Tibial nerve (tissue), 4 donors: ENCODE measurements around the gene MGAT2. TPM values are rescaled to one million over a fixed set of nuclear protein-coding genes. Genes with fewer than 3 reads are reported as not detected.
A peak's percentile ranks its signal among the peaks of the same experiment; 100 is the strongest.

Experiments used
- DNase-seq, 2 donors: peaks; one replicate each; pipeline ENCODE4 v3.0.0-alpha.2; 2019; ENCODE audit warnings: low spot score in 2 of 2
- H3K27ac ChIP-seq, 4 donors: fragments of 200-600 bp; sonication (generic) in 3 of 4; one replicate each; pipeline ENCODE4 v1.5.1; 2017 to 2019; ENCODE audit warnings: mild to moderate bottlenecking in 1 of 4
- H3K27me3 ChIP-seq, 2 donors: fragments of 200-600 bp; sonication (generic) in 1 of 2; one replicate each; pipeline versions ENCODE4 v1.5.1 to v1.6.0; 2017 to 2019
- H3K36me3 ChIP-seq, 3 donors: fragments of 200-600 bp; sonication (generic); one replicate each; pipeline ENCODE4 v1.5.1; 2018 to 2019
- H3K4me1 ChIP-seq, 4 donors: fragments of 200-600 bp; sonication (generic) in 3 of 4; one replicate each; pipeline ENCODE4 v1.5.1; 2017 to 2019
- H3K4me3 ChIP-seq, 4 donors: fragments of 200-600 bp; sonication (generic) in 3 of 4; one replicate each; pipeline ENCODE4 v1.5.1; 2017 to 2019; ENCODE audit warnings: mild to moderate bottlenecking in 1 of 4, moderate library complexity in 1 of 4
- H3K9me3 ChIP-seq, 4 donors: fragments of 200-600 bp; sonication (generic) in 3 of 4; one replicate each; pipeline ENCODE4 v1.5.1; 2017 to 2019
- EP300 ChIP-seq, 2 donors: sonication (generic); formaldehyde crosslinking; IDR thresholded peaks; one replicate each; pipeline ENCODE4 v1.6.1; 2017; ENCODE audit warnings: antibody characterized with exemption in 2 of 2, mild to moderate bottlenecking in 1 of 2
- POLR2A ChIP-seq, 2 donors: fragments of 450-650 bp; IDR thresholded peaks; one replicate each; pipeline ENCODE4 v1.6.1; 2017; ENCODE audit warnings: antibody characterized with exemption in 2 of 2, mild to moderate bottlenecking in 2 of 2, moderate library complexity in 2 of 2
- WGBS, 2 donors: methylation state at CpG; one replicate each; pipeline ENCODE4 v1.1.5; 2018; 5-methylcytosine and 5-hydroxymethylcytosine counted together
- total RNA-seq, 4 donors: library from RNA; depleted of rRNA; stranded (reverse); fragments of >200 nt; gene quantifications; one replicate each; pipeline ENCODE4 v1.1.0, GENCODE V29; 2016
- TF ChIP-seq, protein P1 (sequence below), 5 experiments: fragments of 200-600 bp in 3 of 5; fragments of 450-650 bp in 2 of 5; sonication (generic) in 3 of 5; IDR thresholded peaks; one replicate each; pipeline ENCODE4 v1.5.1; 2016 to 2019; ENCODE audit warnings: antibody characterized with exemption in 5 of 5, mild to moderate bottlenecking in 3 of 5, moderate library complexity in 2 of 5

Gene MGAT2
- total RNA-seq, 4 donors from 2014 or later: 21.0 to 24.3 (median 23.8) TPM

DNA sequence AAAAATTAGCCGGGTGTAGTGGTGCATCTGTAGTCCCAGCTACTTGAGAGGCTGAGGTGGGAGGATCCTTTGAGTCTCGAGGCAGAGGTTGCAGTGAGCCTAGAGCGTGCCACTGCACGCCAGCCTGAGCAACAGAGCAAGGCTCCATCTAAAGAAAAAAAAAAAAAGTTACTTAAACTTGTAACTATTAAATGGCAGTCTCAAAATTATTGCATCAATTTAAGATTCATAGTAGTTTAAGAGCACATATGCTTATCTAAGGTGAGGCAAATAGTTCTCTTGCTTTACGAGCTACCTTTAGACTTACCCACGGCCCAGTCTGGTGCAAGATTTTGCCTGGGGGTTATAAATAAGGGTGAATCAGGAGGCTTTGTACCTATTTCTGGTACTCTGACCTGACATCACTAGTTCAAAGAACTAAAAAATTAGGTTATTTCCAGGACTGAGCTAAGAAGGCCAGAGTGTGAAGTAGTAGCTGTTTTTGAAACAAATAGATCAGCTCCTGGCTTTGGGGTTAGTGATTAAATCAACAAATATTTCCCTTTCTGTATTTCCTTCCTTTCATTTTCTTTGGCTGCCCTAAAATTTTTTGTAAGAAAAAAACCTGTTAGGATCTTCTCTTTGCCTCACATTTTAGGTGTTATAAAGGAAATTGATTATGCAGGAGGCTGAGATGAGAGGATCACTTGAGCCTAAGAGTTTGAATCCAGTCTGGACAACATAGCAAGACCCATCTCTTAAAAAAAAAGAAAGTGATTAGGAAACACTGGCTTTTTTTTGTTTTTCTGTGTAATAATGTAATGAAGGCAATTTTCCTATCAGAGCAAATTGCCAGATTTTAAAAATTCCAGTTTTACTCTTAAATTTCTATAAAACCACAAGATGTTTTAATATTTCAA is 3.6 kb downstream of the MGAT2 start:
- Histone ChIP-seq H3K36me3 (peaks cover 0 to 14% (median 0%) of the 10 kb centered on the region in 3 donors), H3K4me1 (peaks cover 0 to 41% (median 27%) of the 10 kb centered on the region in 4 donors), H3K4me3 (no peak overlapping the region), H3K27ac (peak overlapping the region in 2 of 4 donors; percentile 45 to 48), H3K9me3 (no peaks in the 10 kb centered on the region), H3K27me3 (no peaks in the 10 kb centered on the region)
- WGBS, 2 donors: 77 to 79% methylated on average over 6 of the region's 6 CpGs
- no peak for DNase-seq
- TF ChIP-seq EP300 (IDR thresholded peaks at IDR 0.05) (no peak), POLR2A (IDR thresholded peaks at IDR 0.05) (no peak)
- TF ChIP-seq, protein P1, sequence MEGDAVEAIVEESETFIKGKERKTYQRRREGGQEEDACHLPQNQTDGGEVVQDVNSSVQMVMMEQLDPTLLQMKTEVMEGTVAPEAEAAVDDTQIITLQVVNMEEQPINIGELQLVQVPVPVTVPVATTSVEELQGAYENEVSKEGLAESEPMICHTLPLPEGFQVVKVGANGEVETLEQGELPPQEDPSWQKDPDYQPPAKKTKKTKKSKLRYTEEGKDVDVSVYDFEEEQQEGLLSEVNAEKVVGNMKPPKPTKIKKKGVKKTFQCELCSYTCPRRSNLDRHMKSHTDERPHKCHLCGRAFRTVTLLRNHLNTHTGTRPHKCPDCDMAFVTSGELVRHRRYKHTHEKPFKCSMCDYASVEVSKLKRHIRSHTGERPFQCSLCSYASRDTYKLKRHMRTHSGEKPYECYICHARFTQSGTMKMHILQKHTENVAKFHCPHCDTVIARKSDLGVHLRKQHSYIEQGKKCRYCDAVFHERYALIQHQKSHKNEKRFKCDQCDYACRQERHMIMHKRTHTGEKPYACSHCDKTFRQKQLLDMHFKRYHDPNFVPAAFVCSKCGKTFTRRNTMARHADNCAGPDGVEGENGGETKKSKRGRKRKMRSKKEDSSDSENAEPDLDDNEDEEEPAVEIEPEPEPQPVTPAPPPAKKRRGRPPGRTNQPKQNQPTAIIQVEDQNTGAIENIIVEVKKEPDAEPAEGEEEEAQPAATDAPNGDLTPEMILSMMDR (IDR thresholded peaks at IDR 0.05): no peak

DNA sequence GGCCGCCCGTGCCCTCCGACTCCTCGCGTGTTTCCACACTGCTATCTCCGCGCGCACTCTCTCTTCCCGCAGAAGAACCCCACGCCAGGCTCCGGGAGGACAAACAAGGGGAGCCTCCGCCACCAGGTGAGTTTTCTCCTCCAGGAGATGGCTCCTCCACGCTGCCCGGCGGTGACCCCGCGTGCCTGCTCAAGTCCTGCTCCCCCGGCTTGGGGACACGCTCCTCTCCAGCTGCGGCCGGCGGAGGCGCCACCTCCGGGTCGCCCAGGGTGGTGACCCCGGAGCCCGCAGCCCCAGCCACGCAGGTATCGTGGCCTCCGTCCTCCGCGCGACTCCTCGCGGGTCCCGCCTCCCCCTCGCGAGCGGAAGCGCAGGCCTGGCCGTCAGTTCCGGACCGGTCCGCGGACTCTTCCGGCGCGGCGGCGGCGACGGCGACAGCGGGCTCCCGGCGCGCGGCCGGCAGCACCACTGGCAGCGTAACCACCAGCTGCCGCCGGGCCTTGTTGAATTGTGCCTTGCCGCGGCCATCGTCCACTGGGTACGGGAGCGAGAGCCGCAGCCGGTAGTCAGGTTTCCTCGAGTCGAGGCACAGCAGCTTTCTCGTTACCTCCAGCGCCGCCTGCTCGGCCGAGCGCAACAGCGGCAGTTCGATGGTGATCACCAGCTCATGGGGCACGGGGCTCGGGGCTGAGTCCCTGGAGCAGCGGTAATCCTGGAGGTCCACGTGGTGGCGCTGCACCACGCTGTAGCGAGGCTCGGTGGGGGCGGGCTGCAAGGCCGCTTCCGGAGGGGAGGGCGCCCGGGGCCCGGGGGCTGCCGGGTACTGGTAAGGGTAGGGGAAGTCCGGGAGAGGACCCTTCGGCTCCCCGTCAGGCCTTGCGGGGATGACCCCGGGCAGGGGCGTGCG is 13.3 kb downstream of the MGAT2 start:
- no peaks in the 10 kb centered on the region for H3K27me3 ChIP-seq
- H3K9me3 ChIP-seq: no peaks in the 10 kb centered on the region
- H3K4me1 ChIP-seq: peaks cover 0 to 54% (median 19%) of the 10 kb centered on the region in 4 donors
- H3K4me3 ChIP-seq: peak overlapping the region; percentile 58 to 98 (median 70)
- H3K36me3 ChIP-seq: no peaks in the 10 kb centered on the region
- DNase-seq: peak; percentile 79 to 80
- peak overlapping the region; percentile 87 to 97 (median 94) for H3K27ac ChIP-seq
- WGBS, 2 donors: 0 to 1% methylated on average over 16 of the region's 101 CpGs
- peak in 1 of 2 donors; percentile 71 for TF ChIP-seq POLR2A (IDR thresholded peaks at IDR 0.05)
- TF ChIP-seq, protein P1 (IDR thresholded peaks at IDR 0.05): peak; percentile 79 to 94 (median 87)
- TF ChIP-seq EP300 (IDR thresholded peaks at IDR 0.05): peak; percentile 43 to 82

DNA sequence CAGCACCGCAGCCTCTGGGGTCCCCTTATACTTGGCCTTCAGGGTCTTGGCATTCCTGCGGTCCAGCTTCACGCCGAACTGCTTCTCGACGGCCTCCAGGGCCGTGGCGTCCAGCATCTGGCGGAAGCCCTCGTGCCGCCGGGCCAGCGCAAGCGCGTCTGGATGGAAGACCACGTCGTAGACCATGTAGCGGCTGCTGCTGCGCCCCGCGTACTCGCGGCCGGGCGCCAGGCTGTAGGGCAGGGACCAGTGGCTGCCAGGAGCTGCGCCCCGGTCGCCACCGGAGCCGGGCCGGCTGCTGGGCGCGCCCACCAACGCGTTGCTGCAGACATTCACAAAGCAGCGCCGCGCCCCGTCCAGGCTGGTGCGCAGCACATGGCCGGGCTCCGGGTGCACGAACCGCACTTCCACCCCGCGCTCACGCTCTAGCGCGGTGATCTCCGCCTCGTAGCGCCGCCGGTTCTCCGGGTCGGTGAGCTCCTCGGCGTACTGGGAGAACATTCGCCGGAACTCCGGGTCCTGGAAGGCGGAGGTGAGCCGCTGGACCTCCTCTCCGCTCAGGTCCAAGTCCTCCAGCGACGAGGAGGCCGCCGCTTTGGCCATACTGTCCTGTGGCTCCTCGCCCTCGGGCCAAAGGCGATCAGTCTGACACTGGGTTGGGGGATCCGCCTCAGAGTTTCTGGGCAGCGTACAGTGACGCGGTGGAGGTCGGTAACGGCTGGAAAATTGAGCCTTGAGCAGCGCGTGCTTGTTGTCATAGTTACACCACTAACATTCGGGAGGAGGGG is 14.1 kb downstream of the MGAT2 start, which contains the start of gene DNAAF2:
Gene DNAAF2, minus strand, starts transcription at position 698 of the 788 bp plus-strand sequence. Its CDS starts 95 bp downstream, at position 603.
- Histone ChIP-seq H3K4me1 (peaks cover 0 to 52% (median 19%) of the 10 kb centered on the region in 4 donors), H3K27me3 (no peaks in the 10 kb centered on the region), H3K36me3 (peaks cover 0 to 2% (median 0%) of the 10 kb centered on the region in 3 donors), H3K9me3 (no peaks in the 10 kb centered on the region), H3K4me3 (peak within 1 kb of the TSS; percentile 58 to 98 (median 70)), H3K27ac (peak within 1 kb of the TSS; percentile 87 to 97 (median 94))
- WGBS, 2 donors: 0 to 3% methylated on average over 12 to 55 of the region's 80 CpGs
- DNase-seq: peak in 1 of 2 donors; percentile 67
- TF ChIP-seq EP300 (IDR thresholded peaks at IDR 0.05) (peak in 1 of 2 donors; percentile 16), POLR2A (IDR thresholded peaks at IDR 0.05) (no peak)
- TF ChIP-seq, protein P1 (IDR thresholded peaks at IDR 0.05): no peak

DNA sequence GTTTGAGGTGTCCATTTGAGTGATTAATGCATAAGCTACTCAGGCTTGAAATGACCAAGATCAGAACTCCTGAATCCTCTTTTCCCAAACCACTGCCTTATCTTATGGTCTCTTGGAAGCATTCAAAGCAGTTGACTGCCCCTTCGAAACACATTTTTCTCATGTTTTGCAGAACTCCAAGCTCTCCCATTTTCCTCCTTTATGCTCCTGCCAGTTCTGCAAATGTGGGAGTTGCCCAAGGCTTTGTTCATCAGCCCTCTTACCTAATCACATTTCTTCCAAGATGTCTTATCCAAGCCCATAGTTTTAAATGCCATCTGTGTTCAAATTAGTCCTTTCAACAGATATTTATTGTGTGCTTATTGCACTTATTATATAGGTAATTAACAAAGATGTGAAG is 16.3 kb downstream of the MGAT2 start:
- H3K27ac ChIP-seq: no peak overlapping the region
- no peaks in the 10 kb centered on the region for H3K9me3 ChIP-seq
- H3K36me3 ChIP-seq: peaks cover 0 to 4% (median 0%) of the 10 kb centered on the region in 3 donors
- TF ChIP-seq, protein P1 (IDR thresholded peaks at IDR 0.05): no peak
- TF ChIP-seq POLR2A (IDR thresholded peaks at IDR 0.05) (no peak), EP300 (IDR thresholded peaks at IDR 0.05) (no peak)
- no peaks in the 10 kb centered on the region for H3K27me3 ChIP-seq
- no peak overlapping the region for H3K4me3 ChIP-seq
- WGBS, 2 donors: 80 to 85% methylated on average over 1 of the region's 1 CpG
- DNase-seq: no peak
- H3K4me1 ChIP-seq: peaks cover 0 to 44% (median 17%) of the 10 kb centered on the region in 4 donors
